ACC112 (cell line): ENCODE results near the gene RER1.

ENCODE experiments used
- H2AFZ ChIP-seq: fragments of 200-600 bp; sonication (generic); one replicate; pipeline ENCODE4 v1.6.0; 2017; ENCODE audit warnings: antibody characterized with exemption, low read length; ENCODE audit not compliant: unreplicated experiment
- H3K27ac ChIP-seq: fragments of 200-600 bp; sonication (generic); 2 replicates; pipeline ENCODE4 v1.5.1; 2014; ENCODE audit warnings: low read depth, mild to moderate bottlenecking, antibody characterized with exemption, low read length, moderate library complexity
- H3K27me3 ChIP-seq: fragments of 200-600 bp; sonication (generic); 2 replicates; pipeline ENCODE4 v1.6.1; 2014; ENCODE audit warnings: mild to moderate bottlenecking, antibody characterized with exemption, low read length, moderate library complexity, mixed read lengths; ENCODE audit not compliant: insufficient read depth
- H3K36me3 ChIP-seq: fragments of 200-600 bp; sonication (generic); 2 replicates; pipeline ENCODE4 v1.6.1; 2016; ENCODE audit warnings: mild to moderate bottlenecking, antibody characterized with exemption, low read length, moderate library complexity, mixed read lengths; ENCODE audit not compliant: insufficient read depth
- H3K4me1 ChIP-seq: fragments of 200-600 bp; sonication (generic); one replicate; pipeline ENCODE4 v1.6.1; 2016; ENCODE audit warnings: low read length, mixed read lengths; ENCODE audit not compliant: insufficient read depth, unreplicated experiment, control insufficient read depth
- H3K4me3 ChIP-seq: fragments of 200-600 bp; sonication (generic); 2 replicates; pipeline ENCODE4 v1.5.1; 2014; ENCODE audit warnings: mild to moderate bottlenecking, low read depth, low read length
- H3K79me2 ChIP-seq: fragments of 200-600 bp; sonication (generic); one replicate; pipeline ENCODE4 v1.6.0; 2016; ENCODE audit warnings: low read length; ENCODE audit not compliant: control insufficient read depth, unreplicated experiment, insufficient read depth

The RER1 gene

GRCh38 chr1:2443277-2444137 lies 51.9 kb downstream of the RER1 start:
- H3K4me3 ChIP-seq, result peak overlapping the region; percentile 43; the same call in 1 of the 2 replicates
- no peaks in the 10 kb centered on the region for H3K36me3 ChIP-seq
- peaks cover 26% of the 10 kb centered on the region for H3K27me3 ChIP-seq
- no peak overlapping the region for H2AFZ ChIP-seq
- peaks cover 7% of the 10 kb centered on the region for H3K4me1 ChIP-seq
- H3K27ac ChIP-seq, result no peak overlapping the region
- no peaks in the 10 kb centered on the region for H3K79me2 ChIP-seq

- no peaks in the 10 kb centered on the region for H3K36me3 ChIP-seq
- peak overlapping the region; percentile 43; the same call in 1 of the 2 replicates for H3K4me3 ChIP-seq
- peaks cover 26% of the 10 kb centered on the region for H3K27me3 ChIP-seq
- H3K4me1 ChIP-seq, result peaks cover 7% of the 10 kb centered on the region
- no peaks in the 10 kb centered on the region for H3K79me2 ChIP-seq
- no peak overlapping the region for H3K27ac ChIP-seq
- no peak overlapping the region for H2AFZ ChIP-seq
These were observed 52.5 kb downstream of the RER1 start for GRCh38 chr1:2444138-2444591.

- Histone ChIP-seq H3K27ac (no peak overlapping the region), H3K36me3 (no peaks in the 10 kb centered on the region), H3K79me2 (no peaks in the 10 kb centered on the region), H3K27me3 (peaks cover 26% of the 10 kb centered on the region), H3K4me1 (peaks cover 7% of the 10 kb centered on the region), H3K4me3 (no peak overlapping the region), H2AFZ (no peak overlapping the region)
These were observed 53.7 kb downstream of the RER1 start for GRCh38 chr1:2445162-2445822.

- Histone ChIP-seq H3K36me3 (no peaks in the 10 kb centered on the region), H3K79me2 (no peaks in the 10 kb centered on the region), H3K4me3 (no peak overlapping the region), H2AFZ (no peak overlapping the region), H3K27ac (no peak overlapping the region), H3K27me3 (peaks cover 26% of the 10 kb centered on the region), H3K4me1 (peaks cover 7% of the 10 kb centered on the region)
These were observed 54.2 kb downstream of the RER1 start for GRCh38 chr1:2445823-2446215.

- Histone ChIP-seq H3K79me2 (no peaks in the 10 kb centered on the region), H2AFZ (no peak overlapping the region), H3K27ac (no peak overlapping the region), H3K27me3 (peaks cover 26% of the 10 kb centered on the region), H3K36me3 (no peaks in the 10 kb centered on the region), H3K4me3 (no peak overlapping the region), H3K4me1 (peaks cover 10% of the 10 kb centered on the region)
These were observed 54.8 kb downstream of the RER1 start for GRCh38 chr1:2446394-2446793.

- Histone ChIP-seq H2AFZ (no peak overlapping the region), H3K4me3 (no peak overlapping the region), H3K36me3 (no peaks in the 10 kb centered on the region), H3K27ac (no peak overlapping the region), H3K4me1 (peaks cover 15% of the 10 kb centered on the region), H3K79me2 (no peaks in the 10 kb centered on the region), H3K27me3 (peaks cover 24% of the 10 kb centered on the region)
These were observed 55.2 kb downstream of the RER1 start for GRCh38 chr1:2446861-2447260.

- Histone ChIP-seq H3K27me3 (peaks cover 18% of the 10 kb centered on the region), H3K4me3 (no peak overlapping the region), H2AFZ (no peak overlapping the region), H3K27ac (no peak overlapping the region), H3K4me1 (peaks cover 21% of the 10 kb centered on the region), H3K79me2 (no peaks in the 10 kb centered on the region), H3K36me3 (no peaks in the 10 kb centered on the region)
These were observed 55.8 kb downstream of the RER1 start for GRCh38 chr1:2447276-2448097.

GRCh38 chr1:2448098-2448445 lies 56.4 kb downstream of the RER1 start:
- Histone ChIP-seq H3K27ac (no peak overlapping the region), H3K4me3 (no peak overlapping the region), H3K27me3 (peaks cover 15% of the 10 kb centered on the region), H3K4me1 (peaks cover 27% of the 10 kb centered on the region), H3K79me2 (no peaks in the 10 kb centered on the region), H3K36me3 (no peaks in the 10 kb centered on the region), H2AFZ (no peak overlapping the region)

- H3K4me3 ChIP-seq, result no peak overlapping the region
- peaks cover under 1% of the 10 kb centered on the region; the same call in 1 of the 2 replicates for H3K27me3 ChIP-seq
- no peaks in the 10 kb centered on the region for H3K36me3 ChIP-seq
- H2AFZ ChIP-seq, result no peak overlapping the region
- H3K27ac ChIP-seq, result no peak overlapping the region
- H3K79me2 ChIP-seq, result no peaks in the 10 kb centered on the region
- peaks cover 33% of the 10 kb centered on the region for H3K4me1 ChIP-seq
These were observed 58.2 kb downstream of the RER1 start for GRCh38 chr1:2449636-2450454.

GRCh38 chr1:2451741-2452140 lies 60.1 kb downstream of the RER1 start:
- Histone ChIP-seq H2AFZ (no peak overlapping the region), H3K4me3 (peak overlapping the region; percentile 7; the same call in 1 of the 2 replicates), H3K27ac (peak overlapping the region; percentile 70), H3K36me3 (no peaks in the 10 kb centered on the region), H3K4me1 (peaks cover 32% of the 10 kb centered on the region), H3K79me2 (no peaks in the 10 kb centered on the region), H3K27me3 (no peaks in the 10 kb centered on the region)
